ENCODE data around the gene CTSW.

The CTSW gene

GRCh38 chr11:65854852-65855837 lies 24.5 kb upstream of the CTSW start:
- in situ Hi-C loops (cut with MboI; ENCODE audit: low sequenced_read_pairs), result no loop called here

- in situ Hi-C loops (cut with MboI; ENCODE audit: low sequenced_read_pairs), result no loop called here
These were observed 23.7 kb upstream of the CTSW start for GRCh38 chr11:65855927-65856363.

- in situ Hi-C loops (cut with MboI; ENCODE audit: low sequenced_read_pairs), result no loop called here
These were observed 22.7 kb upstream of the CTSW start for GRCh38 chr11:65856689-65857499.

- in situ Hi-C loops (cut with MboI; ENCODE audit: low sequenced_read_pairs), result no loop called here
These were observed 22.2 kb upstream of the CTSW start for GRCh38 chr11:65857500-65857852.

- in situ Hi-C loops (cut with MboI; ENCODE audit: low sequenced_read_pairs), result no loop called here
These were observed 21.6 kb upstream of the CTSW start, which contains the start of gene CFL1 for GRCh38 chr11:65857853-65858680. Gene CFL1, minus strand, starts transcription at chr11:65858180. Its CDS starts 81 bp downstream, at chr11:65858099.

DNA sequence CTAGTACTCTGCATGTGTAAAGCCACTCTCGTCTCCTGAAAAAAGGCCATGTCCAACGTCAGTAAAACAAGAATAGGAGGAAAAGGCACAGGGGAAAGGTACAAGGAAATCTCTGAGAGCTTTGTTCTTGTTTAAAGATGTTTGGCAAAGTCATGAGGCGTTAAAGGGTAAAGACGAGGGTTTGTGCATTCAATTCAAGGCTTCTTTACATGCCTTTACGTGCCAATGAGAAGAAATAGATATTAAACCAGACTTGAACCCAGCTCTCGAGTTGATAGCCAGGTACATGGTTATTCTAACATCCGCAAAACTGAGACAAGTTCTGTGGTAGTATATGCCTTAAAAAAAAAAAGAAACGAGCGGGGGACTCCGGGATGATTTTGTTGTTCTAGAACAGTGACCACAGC lies 21.0 kb upstream of the CTSW start:
- in situ Hi-C loops (cut with MboI; ENCODE audit: low sequenced_read_pairs), result no loop called here

- in situ Hi-C loops (cut with MboI; ENCODE audit: low sequenced_read_pairs), result no loop called here
These were observed 20.4 kb upstream of the CTSW start for GRCh38 chr11:65859095-65859811.

DNA sequence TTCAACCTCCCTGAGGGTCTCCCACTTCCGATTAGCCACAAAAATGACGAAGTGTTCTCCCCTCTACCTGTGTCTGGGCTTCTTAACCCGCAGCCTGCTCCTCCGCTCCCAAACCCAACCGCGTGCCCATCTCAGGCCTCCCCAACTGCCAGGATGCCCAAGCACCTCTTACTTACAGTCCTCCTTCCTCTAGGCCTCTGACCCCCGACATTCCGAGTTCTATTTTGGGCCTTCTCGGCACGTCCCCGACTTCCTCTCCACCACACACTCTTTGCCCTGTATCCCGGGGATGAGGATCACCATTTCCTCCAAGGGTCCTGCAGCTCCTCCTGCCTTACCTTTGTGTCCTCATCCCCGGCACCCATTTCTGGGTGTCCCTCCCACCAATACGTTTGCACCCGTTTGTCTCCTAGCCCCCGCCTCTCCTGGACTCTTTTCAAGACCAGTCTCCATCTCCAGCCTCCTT lies 19.8 kb upstream of the CTSW start:
- in situ Hi-C loops (cut with MboI; ENCODE audit: low sequenced_read_pairs), result no loop called here

DNA sequence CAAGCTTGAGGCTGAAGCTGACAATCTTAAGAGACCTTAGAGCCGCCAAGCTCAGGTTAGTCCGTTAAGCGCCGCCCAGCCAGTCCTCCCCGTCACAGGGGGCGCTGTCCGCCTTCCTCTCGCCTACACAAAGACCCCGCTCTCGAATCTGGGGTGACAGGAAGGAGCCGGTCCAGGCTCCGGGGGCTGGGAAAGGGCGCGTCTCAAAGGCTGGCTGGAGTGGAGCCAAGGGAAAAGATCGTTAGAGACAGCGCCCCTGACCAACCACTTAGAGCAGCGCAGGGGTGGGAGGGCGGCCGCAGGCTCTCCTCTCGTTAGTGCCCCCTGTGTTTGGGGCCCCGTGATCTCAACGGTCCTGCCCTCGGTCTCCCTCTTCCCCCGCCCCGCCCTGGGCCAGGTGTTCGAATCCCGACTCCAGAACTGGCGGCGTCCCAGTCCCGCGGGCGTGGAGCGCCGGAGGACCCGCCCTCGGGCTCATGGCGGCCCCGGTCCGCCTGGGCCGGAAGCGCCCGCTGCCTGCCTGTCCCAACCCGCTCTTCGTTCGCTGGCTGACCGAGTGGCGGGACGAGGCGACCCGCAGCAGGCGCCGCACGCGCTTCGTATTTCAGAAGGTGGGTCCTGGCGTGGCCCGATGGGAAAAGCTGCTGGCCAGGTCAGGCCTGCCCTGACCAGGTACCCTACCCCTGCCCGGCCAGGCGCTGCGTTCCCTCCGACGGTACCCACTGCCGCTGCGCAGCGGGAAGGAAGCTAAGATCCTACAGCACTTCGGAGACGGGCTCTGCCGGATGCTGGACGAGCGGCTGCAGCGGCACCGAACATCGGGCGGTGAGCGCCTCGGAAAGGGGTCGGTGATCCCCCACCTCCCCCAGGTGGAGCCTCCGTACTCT lies 19.1 kb upstream of the CTSW start, which contains the start of gene MUS81:
TSS of gene MUS81 (plus strand) at position 156 of the 887 bp plus-strand sequence. CDS start at position 477, 321 bp downstream.
- in situ Hi-C loops (cut with MboI; ENCODE audit: low sequenced_read_pairs), result no loop called here

DNA sequence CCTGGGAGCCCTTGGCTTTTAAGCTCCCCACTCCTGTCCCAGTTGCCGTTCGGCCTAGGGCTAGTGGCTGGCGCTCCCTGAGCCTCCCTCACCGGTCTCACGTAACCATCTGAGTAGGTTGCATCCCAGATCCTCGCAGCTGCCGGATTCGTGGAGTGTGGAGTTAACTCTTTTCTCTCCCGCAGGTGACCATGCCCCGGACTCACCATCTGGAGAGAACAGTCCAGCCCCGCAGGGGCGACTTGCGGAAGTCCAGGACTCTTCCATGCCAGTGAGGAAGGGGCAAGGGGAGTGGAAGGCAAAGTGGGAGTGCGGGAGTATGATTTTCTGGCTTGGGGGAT lies 18.5 kb upstream of the CTSW start:
- in situ Hi-C loops (cut with MboI; ENCODE audit: low sequenced_read_pairs), result no loop called here

DNA sequence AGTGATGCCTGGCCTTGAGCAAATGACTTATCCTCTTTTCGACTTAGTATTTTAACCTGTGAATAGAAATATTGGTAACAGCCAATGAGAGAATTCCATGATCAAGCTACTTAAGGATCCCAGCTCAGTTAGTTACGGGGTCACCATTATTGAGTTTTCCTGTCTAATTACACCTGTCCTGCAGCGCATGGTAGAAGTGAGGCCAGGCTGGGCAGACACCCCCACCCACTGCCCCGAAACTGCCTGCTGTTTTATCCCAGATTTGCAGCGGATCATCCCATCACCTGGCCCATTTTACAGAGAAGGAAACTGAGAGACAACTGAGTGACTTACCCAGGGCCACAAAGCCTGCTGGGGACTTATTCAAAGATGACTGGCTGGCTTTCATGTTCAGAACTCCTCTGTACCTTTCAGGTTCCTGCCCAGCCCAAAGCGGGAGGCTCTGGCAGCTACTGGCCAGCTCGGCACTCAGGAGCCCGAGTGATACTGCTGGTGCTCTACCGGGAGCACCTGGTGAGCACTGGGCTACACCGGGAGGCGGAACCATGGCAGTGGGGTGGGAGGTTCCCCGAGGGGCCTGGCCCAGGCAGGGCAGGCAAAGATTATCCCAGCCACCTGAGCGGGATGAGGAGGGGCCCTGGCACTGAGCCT lies 18.0 kb upstream of the CTSW start:
- in situ Hi-C loops (cut with MboI; ENCODE audit: low sequenced_read_pairs), result no loop called here

DNA sequence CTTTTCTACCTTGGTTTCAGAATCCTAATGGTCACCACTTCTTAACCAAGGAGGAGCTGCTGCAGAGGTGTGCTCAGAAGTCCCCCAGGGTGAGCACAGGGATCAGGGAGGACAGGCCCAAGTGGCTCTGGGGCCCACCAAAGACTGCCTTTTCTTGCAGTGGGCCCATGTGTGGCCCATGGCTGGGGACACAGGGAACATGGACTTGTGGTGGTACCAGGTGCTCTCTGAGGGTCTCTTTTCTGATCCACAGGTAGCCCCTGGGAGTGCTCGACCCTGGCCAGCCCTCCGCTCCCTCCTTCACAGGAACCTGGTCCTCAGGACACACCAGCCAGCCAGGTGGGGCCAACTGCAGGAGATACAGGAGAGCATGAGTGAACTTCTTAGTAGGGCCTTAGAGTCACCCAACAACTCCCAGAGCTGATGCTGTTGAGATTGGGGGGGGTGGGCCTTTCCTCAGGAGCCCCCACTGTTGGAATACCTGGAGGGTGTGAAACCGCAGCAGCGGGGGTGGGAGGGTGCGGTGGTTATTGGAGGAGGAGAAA lies 17.4 kb upstream of the CTSW start:
- in situ Hi-C loops (cut with MboI; ENCODE audit: low sequenced_read_pairs), result no loop called here

DNA sequence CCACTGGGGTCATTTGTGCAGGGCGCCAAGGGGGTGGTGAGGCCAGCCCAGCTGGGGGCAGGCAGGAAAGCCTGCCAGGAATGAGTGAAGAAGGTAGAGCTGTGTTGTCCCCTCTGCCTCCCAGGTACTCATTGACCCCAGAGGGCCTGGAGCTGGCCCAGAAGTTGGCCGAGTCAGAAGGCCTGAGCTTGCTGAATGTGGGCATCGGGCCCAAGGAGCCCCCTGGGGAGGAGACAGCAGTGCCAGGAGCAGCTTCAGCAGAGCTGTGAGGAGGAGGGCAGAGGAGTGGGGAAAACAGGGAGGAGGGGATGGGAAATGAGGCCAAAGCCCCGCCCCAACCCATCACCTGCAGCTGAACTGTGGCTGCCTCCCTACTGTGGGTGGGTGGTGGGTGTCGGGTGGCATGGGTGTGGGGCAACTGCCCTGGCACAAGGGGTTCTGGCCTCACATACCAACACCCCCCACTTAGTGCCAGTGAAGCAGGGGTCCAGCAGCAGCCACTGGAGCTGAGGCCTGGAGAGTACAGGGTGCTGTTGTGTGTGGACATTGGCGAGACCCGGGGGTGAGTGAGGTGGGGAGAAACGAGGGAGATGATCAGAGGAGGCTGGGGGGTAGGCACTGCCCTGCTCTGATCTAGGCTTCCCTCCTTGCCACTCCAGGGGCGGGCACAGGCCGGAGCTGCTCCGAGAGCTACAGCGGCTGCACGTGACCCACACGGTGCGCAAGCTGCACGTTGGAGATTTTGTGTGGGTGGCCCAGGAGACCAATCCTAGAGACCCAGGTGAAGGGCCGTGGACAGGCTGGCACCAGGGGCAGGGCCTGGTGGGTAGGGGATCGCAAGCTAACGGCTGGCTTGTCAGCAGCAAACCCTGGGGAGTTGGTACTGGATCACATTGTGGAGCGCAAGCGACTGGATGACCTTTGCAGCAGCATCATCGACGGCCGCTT lies 16.4 kb upstream of the CTSW start:
- in situ Hi-C loops (cut with MboI; ENCODE audit: low sequenced_read_pairs), result no loop called here

- in situ Hi-C loops (cut with MboI; ENCODE audit: low sequenced_read_pairs), result no loop called here
These were observed 15.5 kb upstream of the CTSW start for GRCh38 chr11:65863889-65864705.

GRCh38 chr11:65864706-65865471 lies 14.7 kb upstream of the CTSW start:
- in situ Hi-C loops (cut with MboI; ENCODE audit: low sequenced_read_pairs), result no loop called here

All from hTERT RPE-1 (cell line).